ENCODE data around the gene HPCA.

Gene HPCA

DNA sequence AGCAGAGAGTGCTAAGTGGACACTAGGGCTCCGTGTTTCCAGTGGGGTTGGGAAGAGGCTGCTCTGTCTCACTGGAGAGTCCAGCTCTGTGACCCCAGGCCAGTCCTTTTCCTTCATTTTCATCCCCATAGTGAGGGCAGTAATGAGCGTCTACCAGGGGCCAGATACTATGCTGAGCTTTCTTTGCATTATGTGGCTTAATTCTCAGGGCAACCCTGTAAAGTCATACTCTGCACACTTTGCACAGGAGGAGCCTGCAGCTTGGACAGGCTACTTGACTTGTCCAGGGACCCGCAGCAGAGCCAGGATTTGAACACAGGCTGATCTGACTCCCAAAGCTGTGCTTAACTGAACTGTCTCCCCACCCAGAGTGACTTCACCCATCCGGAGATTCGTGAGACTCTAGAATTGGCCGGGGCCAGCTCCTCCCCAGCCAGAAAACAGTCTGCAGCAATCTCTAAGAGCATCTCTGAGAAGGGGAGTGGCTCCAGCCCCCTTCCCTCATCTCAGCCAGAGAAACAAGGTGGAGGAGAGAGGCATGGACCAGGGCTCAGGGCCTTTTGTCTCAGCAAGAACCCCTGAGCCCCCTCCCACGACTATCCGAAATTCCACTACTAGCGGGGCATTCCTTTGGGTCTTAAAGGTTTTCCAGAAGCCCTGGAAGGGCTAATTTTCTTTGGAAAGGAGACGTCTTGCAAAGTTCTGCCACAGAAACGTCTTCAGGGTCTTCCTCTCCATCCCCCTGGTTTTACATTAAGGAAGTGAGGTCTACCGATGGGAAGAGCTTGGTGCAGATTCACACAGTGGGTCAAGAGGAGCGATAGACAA is 14.7 kb upstream of the HPCA start:
- no peak for DNase-seq (ENCODE audit: low read depth)

DNA sequence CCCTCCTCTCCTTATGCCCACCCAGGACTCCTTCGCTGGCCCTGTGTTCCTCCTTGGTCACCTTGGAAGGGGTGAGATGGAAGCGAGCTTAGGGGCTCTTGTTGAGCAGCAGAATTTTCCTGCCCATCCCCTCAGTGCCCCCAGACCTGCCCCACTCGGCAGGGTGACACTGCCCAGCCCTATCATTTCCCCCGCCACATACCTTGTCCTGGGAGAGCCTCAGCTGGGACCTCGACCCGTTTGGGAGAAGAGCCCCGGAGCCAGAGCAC is 14.2 kb upstream of the HPCA start:
- DNase-seq (ENCODE audit: low read depth): no peak

DNA sequence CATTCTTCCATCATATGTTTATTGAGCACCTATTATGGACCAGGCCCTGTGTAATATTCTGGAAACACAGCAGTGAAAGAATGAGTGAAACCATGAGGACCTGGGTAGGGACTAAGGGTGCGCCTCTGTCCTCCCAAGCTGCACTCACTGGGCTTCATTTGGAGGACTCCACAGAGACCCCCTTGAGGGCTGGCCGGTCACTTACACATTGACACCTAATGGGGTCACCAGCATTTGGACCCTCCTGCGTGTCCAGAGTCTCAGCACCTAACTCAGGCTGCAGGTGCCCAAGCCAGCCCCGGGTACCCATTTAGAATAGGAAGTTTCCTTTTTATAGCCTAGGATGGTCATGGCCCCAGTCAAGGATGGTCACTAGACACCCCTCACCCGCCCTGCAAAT is 12.8 kb upstream of the HPCA start:
- DNase-seq (ENCODE audit: low read depth): no peak

DNA sequence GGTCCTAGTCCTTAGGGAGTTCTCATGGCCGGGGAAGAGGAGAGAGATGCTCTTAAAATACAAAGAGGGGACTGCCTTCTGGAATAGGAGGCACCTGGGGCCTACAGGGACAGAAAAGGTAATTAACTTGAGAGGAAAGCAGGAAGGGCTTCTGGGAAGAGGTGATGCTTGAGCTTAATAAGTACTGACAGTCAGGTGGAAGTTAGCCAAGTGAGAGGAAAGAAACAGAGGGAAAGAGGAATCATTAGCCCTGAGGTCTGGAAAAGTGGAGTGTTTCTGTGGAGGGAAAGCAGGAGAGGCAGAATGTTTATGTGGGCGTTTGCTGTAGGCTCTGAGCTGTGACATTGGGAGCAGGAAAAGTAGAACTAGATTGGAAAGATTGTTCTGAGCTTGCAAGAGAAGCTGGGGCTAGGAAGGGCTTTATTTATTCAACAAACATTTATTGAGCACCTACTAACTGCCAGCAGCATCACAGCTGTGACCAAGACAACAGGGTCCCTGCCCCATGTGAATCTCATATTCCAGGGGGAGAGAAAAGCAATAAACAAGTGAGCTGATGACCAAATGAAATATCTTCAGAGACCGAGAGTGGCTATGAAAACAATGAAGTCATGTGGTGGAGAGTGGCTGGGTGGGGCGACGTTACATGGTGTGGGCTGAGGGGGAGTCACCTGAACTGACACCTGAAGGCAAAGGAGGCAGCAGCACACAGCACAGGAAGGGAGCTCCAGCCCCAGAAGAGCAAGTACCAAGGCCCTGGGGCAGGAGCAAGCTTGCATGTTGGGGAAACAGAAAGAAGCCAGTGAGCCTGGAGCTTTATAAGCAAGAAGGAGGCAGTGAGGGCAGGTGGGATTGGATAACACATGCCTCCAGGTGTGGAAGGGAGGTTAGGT is 11.2 kb upstream of the HPCA start:
- no peak for DNase-seq (ENCODE audit: low read depth)

DNA sequence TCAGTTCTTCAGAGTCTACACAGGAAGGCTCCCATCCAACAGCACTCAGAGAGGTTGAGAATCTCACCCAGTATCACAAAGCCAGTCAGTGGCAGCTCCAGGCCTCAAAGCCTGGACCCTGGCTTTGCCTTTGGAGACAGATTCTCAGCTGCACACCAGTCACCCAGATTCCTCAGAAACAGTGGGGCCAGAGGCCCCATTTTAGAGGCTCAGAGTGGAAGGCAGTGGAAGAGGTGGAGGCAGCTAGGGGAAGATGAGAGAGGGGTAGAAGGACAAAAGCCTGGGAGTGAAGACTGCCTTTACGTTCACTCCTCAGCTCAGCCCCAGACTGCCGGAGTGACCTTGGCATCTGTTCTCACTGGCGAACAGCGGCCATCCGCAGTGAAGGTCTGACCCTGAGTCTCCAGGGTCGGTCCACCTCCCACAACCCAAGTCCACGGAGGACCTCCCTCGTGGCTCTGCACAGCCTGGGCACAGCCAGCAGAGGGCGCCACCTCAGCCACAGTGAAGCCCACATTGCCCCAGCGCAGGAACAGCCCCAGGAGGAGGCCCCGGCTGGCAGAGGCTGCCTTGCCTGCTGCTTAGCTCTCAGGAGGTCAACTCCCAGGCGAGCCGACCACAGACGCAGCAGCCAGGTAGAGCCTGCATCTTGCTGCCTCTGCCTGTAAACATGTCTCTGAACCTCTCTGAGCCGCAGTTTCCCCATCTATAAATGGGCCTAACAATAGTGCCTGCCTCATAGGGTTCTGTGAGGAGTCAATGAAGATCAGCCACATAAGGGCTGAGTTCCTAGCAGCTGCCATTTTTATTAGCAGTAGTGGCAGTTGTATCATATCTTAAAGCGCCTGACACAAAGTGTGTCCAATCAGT is 9.7 kb upstream of the HPCA start:
- no peak for DNase-seq (ENCODE audit: low read depth)

DNA sequence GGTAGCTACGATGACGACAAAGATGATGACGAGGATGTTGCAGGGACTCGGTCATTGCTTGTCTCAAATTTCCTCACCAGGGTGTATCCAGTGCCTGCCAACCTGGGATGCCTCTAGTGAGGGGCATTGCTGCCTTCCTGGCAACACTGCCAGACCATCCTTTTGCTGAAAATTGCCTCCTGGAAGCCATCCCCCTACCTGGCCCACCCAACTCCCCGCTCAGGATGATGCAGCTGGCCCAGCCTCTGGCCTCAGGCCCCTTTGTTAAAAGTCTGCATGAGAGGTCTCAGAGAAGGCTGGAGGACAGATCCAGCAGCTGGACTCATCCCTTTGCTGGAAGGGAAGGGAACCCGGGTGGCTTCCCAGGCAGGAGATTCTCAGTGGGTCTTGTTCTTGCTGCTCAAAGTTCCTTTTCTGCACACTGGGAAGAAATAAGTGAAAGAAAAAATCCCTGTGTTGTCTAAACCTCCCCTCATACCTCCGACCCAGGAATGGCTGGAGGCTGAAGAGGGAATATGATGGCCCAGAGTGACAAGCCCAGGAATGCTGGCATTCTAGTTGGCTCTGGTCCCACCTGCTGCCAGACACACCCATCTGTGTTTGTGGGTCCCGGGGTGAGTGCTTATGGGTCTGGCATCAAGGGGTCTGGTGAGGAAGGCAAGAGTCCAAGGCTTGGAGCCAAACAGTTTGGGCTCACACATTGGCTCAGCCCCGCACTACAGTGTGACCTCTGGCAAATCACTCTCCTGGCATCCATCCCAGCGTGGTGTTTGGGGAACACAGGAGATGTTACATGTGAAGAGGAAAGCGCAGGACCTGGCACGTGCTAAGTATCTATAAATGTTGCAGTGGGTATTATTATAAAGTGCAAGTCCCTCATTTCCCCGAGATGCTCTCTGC is 8.8 kb upstream of the HPCA start:
- DNase-seq (ENCODE audit: low read depth): no peak

DNA sequence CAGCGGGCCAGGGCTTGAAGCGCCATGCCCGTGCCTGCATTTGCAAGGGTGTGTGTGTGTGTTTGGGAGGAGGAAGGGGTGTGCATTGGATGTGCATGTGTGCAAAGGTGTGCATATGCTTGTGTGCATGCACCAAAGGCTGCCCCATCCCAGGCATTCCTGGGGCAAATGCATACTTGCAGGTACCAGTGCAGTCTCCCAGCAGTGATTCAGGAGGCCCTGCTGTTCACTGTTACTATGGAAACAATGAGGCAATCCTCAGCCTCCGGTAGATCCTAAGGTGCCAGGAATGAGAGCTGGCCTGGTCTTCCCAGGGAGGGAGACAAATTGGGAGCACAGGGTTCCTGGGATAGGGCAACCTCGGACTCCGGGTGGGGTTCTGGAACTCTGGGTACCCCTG is 8.1 kb upstream of the HPCA start:
- no peak for DNase-seq (ENCODE audit: low read depth)

DNA sequence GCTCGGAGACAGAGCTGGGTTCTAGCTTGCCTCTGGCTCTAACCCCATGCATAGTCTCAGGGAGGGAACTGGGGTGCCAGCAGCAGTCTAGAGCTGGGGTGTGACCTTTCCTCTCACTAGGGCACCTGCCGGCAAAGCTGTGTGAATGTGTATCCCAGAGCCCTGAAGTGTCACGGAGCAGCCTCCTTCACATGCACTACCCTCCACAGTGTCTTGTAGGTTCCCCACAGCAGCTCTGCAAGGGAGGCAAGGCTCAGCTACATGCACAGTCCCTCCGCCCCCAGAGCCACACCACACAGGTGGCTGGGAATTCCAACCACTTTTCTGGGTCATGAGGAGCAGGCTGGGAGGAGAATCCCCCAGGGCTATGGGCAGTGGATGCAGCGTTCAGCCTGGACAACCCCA is 7.7 kb upstream of the HPCA start:
- DNase-seq (ENCODE audit: low read depth): no peak

DNA sequence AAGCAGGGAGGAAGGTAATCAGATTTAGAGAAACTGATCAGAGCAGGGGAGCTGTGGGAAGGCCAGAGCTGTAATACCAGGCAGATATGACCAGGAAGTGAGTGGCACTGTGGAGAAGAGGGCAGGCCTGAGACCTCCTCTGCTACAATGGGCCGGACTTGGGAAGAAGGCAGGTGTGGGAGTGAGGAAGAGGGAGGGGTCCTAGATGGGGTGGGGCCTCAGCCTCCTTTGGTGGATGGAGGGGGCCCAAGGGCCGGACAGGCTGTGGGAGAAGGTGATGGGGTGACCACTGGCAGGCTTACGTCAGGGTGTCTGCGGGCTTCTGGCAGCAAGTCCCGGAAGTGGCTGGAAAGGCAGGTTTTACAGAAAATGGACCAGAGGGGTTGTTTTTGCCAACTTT is 5.0 kb upstream of the HPCA start:
- no peak for DNase-seq (ENCODE audit: low read depth)

DNA sequence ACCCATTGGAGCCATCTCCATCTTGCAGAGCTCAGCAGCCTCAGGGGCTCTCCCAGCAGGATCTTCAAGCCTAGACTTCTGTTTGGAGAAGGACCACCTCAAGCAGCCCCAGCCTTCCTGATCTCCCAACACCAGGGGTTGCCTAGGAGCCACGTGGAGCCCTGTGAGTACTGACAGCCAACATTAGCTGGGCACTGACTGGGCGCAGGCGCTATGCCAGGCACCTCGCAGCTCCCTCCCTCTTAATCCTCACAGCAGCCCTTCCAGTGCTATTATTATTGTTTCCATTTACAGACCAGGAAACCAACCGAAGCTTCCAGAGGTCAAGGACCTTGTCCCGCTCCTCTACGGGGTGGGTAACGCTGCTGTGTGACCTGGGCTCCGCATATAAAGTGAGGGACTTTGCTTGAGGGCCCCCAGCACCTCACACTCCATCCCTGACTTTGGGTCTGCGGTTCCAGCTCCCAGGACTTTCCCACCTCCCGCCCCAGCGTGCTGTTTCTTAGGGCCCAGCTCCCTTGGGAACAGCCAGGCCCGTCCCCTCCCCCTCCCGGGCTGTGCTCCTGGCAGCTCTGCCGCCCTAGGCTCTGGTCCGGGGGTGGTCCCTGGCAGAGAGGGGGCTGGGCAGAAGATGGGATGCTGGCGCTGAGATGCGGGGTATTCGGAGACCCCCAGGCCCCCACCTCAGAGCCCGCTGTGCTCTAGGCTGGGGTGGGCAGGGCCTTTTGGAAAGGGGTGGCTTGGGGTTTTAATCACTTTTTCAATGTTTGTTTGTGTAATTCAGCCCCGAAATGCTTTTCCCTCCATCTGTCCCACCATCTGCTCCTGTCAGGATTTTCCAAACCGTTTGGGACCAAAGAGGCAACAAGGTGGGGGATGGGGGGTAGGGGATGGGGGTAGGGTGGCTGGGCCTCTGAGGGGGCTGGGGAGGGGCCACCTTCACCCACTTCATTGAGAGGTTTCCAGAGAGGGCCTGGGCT is 4.1 kb upstream of the HPCA start:
- no peak for DNase-seq (ENCODE audit: low read depth)

DNA sequence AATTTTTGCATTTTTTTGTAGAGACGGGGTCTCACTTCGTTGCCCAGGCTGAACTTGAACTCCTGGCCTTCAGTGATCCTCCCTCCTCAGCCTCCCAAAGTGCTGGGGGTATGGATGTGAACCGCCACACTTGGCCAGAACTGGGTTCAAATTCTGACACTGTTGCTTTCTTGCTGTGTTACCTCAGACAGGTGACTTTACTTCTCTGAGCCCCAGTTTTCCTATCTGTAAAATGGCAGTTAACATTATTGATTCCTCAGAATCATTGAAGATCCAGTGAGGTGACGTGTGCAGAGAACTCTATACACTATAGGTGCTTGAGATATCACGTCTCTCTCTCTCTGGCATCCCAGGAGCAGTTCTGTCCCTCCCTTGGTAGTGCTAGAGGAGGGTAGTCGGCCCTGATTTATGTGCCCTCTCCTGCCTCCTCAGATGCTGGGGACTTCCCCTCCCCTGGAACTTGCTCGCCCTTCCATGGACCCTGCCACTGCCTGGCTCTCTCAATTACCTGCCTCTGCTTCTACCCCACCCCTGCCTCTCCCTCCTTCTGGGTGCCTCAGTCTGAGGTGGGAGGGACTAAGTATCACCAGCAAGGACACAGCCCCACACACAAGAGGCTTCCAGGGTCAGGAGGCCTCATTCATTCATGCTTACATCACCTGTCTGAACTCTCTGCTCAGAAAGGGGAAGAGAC is 2.8 kb upstream of the HPCA start:
- DNase-seq (ENCODE audit: low read depth): no peak

DNA sequence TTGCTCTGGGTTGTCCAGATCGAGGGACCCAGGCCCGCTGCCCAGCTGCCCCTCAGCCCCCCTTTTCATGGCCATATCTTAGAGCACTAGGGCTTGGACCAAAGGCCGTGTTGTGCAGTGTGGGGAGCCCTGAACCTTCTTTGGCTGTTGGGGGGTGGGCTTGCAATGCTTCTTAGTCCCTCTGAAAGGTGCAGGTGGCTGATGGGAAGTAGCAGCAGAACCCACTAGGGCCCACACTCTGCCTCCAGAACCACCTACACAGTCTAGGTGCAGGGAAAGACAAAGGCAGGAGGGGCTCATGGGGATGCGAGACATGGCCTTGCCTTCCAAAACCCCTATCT is 2.3 kb upstream of the HPCA start:
- no peak for DNase-seq (ENCODE audit: low read depth)

DNA sequence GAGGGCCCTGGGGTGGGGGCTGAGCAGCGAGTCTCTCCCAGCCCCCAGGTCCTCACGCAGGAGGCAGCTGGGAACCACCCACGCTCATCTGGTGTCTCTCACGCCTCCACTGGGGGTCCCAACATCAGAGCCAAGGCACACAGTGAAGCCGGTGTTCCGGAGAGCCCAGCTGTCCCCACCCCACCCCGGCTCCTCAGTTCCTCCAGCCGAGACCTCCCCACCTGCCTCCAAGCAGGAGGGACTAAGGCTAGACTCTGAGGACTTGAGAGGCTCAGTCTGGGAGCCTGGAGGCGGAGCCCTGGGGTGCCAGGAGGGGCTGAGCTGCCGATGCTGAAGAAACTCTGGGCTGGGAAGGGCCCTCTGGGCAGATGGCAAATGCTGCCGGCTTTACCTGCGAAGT is 1.6 kb upstream of the HPCA start:
- DNase-seq (ENCODE audit: low read depth): no peak

DNA sequence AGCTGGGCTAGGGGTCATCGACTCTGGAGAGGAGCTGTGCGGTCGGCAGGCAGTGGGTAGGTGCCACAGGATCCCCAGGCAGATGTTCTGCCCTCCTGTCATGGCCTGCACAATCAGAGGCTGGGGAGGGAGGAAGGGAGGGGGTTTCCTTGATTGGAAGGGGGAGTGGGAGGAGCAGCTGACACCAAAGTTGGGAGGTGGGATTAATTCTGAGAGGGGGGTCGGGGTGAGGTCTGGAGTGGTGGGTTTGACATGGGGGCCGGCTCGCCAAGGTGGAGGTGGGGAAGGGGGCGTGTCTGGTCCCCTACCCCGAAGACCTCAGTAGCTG is 651 bp upstream of the HPCA start:
- DNase-seq (ENCODE audit: low read depth): no peak

DNA sequence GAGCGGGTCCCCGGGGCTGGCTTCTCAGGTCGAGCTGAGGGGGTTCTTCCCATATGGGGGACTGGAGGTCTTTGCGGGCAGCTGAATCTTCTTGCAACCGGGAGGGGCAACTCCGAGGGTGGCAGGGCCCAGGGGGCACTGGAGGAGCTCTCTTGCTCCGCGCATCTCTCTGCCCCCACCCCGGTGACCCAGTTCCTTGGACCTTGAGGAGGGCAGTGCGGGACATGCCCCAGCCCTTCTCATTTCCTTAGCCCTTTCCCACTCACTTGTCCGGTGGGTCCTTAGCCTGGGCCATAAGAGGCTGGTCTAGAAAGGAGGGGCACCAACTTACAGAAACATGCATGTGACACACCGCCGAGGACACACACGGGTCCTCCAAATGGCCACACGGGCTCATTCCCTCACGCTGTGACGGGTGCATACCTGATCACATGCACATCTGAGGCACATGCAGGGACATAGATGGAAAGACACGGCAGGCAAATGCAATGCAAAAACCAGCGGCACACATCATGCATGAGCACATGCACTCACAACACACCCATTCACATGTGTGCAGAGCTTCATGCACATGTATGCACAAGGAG is 630 bp downstream of the HPCA start:
- DNase-seq (ENCODE audit: low read depth): no peak

DNA sequence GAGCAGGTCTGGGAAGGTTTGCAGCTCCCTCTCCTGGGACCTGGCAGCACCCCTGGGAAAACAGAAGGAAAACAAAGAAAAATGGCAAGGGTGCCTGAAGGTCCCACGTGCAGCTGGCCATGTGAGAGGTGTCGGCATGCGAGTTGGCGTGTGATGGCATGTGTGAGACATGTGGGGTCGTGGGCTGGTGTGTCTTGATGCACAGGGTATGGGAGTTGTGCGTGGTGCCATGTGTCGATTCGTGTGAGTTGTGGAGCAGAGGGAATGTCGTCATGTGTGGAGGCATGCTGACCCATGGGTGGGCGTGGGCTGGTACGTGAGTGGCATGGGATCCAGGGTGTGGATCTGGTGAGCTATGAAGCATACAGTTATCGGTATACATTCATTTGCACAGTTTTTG is 1.3 kb downstream of the HPCA start:
- no peak for DNase-seq (ENCODE audit: low read depth)

DNA sequence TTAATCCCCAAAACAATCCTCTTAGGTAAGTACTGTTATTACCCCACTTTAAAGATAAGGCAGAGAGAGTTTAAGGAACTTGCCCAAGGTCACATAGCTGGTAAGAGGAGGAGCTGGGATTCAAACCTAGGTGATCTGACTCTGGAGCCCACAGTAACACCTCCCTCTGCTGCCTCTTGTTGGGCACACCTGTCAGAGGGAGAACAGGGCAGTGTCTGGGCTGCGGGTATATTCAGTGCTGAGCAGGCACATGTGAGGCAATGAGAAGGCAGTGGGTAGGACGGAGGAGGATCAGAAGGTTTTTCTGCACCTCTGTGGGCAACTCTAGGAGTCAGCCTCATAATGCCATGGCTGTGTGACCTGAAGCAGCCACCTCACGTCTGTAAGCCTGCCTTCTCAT is 1.8 kb downstream of the HPCA start:
- no peak for DNase-seq (ENCODE audit: low read depth)

DNA sequence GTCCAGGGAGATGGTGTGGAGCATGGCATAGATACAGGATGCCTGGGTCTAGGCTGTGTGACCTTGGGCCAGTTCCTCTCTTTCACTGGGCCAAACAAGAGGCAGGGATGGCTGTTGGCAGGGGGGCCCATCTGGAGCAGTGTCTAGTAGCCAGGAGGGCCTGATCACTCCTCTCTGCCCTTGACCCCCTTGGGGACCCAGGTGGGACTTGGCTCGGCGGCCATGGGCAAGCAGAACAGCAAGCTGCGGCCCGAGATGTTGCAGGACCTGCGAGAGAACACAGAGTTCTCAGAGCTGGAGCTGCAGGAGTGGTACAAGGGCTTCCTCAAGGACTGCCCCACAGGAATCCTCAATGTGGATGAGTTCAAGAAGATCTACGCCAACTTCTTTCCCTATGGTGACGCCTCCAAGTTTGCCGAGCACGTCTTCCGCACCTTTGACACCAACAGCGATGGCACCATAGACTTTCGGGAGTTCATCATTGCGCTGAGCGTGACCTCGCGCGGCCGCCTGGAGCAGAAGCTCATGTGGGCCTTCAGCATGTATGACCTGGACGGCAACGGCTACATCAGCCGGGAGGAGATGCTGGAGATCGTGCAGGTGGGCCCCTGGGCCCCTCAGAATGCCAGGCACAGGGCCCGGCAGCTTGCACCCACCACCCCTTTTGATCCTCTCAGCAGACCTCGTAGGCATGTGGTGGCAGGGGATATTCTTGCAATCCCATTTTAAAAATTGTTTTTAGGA is 2.6 kb downstream of the HPCA start:
- DNase-seq (ENCODE audit: low read depth): no peak

DNA sequence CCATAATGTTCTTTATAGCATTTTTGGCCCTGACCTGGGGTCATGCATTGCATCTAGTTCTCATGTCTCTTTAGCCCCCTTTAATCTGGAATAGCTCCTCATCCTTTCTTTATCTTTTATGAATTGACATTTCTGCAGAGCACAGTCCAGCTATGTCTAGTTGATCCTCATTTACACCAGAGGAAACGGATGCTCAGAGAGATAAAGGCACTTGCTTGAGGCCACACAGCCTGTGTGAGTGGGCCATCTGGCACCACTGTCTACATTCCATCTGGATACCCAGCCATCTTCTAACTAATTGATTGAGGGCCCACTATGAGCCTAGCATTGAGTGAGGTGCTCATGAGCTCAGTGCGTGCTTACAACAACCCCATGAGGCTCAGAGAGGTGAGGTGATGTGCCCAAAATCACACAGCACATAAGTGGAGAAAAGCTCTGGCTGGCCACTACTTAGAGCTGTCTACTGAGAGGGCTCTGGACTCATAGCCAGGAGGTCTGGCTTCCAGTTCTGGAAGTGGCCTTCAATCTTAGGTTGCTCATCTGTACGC is 3.5 kb downstream of the HPCA start:
- DNase-seq (ENCODE audit: low read depth): no peak
